LoVo (cell line): ENCODE results near the gene DBP.

Experiments
- DNase-seq: peaks from one replicate; pipeline ENCODE4 v3.0.0-alpha.2; 2016; ENCODE audit warnings: low spot score

DBP gene

DNA sequence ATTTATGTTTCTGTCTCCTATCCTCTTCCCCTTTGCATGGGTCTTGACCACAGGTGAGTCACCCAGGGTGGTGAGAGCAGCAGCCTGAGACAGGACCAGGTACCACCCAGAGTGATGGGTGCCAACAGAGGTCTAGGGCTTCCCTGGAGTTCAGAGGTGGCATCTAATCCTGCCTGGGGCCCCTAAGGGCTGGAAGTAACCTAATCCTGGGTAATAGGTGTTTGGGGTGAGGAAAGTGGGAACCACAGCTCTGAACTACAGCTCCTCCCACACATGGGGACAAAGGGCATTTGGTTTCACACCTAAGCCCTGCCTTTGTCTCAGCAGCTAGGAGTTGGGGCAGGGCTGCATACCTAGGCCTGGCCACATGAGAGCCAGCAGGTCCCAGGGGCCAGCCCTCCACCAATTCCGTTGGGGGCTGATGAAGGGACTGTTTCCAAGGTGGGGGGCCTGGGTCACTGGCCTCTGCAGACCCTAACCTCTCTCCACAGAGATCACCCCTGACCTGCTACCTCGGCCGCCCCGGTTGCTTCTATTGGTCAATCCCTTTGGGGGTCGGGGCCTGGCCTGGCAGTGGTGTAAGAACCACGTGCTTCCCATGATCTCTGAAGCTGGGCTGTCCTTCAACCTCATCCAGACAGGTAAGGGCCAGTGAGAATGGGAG is 9.8 kb downstream of the DBP start:
- no peak for DNase-seq

DNA sequence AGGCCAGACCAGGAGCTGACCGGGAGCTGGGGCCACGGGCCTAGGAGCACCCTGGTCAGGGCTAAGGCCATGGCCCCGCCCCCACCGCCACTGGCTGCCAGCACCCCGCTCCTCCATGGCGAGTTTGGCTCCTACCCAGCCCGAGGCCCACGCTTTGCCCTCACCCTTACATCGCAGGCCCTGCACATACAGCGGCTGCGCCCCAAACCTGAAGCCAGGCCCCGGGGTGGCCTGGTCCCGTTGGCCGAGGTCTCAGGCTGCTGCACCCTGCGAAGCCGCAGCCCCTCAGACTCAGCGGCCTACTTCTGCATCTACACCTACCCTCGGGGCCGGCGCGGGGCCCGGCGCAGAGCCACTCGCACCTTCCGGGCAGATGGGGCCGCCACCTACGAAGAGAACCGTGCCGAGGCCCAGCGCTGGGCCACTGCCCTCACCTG is 11.3 kb downstream of the DBP start:
- DNase-seq: no peak

DNA sequence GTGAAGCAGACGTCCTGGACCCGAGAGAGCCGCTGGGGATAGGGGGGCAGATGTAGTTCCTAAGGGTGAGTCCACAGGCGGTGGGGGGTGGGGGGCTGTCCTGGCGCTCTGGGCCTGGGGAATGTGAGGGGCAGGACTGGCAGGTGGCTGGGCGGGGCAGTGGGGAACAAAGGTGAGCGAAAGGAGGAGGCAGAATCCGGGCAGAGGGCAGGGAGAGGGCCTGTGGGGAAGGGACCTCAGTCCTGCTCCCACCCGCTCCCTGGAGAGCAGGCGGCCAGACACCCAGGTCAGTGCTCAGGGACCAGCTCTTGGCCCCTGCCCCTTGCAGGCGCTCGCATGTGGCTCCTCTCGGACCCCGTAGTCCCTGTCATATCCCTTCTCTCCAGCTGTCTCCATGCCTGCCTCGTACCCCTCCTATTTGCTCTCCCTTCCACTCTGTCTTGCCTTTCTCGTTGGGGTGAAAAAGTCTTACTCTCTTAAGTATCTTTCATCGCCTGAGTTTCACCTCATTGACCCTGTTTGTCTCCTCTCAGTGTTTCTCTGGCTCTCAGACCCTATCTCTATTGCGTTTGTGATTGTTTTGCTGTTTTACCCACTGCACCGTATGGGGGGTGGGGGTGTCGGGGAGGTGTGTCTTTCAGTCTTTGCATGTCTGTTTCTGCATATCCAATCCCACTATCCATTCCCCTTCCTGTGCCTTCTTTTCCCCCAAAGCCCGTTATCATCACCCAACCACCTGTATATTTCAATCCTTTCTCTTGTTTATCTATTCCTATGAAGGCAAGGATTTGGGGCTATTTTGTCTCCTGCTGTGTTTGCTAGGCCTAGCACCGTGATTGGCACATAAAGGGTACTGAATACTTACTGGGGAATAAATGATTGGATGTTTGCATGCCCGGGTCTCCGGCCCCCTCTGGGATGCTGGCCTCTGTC is 12.1 kb downstream of the DBP start:
- DNase-seq: no peak

DNA sequence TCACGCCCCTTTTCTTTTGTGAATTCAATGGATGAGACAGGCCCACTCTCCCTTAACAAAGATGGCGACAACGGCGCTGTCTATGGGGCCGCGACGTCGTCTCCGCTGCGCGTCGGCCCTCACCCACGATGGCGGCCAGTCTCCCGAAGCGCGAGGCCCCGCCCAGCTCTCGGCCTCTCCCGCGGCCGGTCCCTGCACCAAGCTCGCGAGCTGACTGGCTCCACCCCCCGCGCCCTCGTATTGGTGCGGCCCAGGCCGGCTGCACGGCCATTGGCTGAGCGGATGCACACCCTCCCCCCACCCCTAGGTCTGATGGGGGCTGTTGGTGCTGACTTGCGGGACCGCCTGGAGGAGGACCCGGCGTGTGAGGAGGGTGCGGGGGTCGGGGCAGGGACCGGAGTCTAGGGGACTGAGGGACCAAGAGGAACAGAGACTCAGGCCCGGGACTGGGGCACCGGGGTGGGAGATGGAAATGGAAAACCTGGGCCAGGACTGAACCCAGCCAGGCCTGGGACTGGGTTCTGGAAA is 13.0 kb downstream of the DBP start:
- no peak for DNase-seq

DNA sequence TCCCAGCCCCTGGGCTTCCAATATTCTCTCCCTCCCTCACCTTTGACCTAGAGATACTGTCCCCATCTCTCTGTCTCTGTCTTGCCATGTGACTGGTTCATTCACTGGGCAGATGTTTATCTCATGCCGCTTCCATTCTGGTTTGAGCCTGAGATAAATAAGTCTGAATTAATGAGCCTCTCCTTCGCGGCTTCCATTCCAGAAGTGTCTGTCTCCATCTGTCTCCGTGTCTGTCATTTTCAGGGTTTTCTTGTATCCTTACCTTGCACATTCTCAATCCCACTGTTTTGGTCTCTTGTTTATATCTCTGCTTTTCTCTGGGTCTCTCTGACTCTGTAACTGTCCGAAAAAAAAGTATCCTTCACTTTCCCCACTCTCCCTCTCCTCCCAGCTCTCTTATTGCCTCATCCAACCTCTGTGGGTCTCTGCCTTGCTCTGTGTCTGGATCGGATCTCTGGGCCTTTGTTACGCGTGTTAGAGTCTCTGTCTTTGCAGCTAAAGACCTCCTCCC is 13.6 kb downstream of the DBP start:
- no peak for DNase-seq

DNA sequence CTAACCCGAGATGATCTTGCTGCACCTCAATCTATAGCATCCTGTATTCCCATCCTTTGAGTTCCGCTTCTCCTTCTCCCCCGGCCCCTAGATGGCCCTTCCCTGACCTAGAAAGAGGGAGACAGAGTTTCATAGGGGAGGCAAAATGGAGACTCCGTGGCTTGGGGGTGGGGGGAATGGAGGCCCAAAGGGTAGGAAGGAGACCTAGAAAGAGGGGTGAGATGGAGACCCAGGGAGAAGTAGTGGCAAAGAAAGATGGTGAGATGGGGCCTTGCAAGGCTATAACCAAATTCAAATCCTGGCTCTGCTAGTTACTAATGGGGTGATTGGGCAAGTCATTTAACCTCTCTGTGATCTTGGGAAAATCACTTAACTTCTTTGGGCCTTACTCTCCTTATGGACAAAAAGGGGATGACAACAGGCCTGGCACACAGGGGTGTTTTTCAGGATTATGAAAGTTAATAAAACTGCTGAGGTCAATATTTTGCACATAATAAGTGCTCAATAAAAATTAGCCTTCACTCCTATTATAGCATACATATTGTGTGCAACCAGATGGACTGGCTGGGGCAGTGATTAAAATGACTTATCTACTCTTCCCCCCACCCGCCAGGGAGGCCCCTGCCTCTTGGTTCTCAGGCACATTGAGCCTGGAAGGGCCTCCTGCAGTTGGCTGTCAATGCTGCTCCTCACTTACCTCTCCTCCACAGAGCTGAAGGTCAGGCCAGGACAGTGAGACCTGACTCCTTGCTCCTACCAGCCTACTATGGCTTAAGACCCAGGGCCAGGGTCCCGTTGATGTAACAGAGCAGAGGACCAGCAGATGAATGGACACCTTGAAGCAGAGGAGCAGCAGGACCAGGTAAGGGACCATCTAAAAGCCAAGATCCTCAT is 17.2 kb downstream of the DBP start:
- DNase-seq: no peak

DNA sequence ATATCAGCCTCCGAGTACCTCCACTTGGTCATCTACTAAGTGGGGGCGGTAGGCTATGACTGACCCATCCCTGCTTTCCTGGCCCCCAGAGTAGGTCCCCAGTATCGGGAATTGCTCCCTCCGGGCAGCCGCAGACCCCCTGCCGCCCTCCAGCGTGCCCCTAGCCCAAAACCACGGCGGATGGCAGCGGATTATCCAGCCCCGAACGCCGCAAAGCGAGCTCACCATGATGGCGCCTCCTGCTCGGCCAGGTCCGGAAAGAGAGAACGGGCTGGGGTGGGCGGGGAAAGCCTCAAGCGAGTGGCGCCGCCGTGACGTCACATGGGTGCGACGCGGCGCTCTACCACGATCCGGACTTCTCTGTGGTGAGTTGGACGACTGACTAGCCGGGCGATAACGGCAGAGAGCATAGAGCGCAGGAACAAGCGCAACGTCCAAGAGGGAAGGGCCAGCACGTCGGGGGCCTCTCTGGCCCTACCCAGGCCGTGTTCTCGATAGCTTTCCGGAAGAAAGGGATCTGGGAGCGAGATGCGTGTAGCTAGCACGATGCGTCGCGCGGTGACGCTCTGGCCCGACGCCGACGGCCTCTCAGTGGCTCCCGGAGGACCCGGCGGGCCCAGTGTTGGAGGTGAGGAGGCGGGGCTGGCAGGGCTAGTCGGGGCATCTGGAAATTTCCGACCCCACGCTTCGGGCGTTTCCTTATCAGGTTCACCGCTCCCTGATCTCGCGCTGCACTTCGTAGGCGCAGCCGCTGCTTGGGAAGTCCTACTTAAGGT is 18.1 kb downstream of the DBP start, which contains the start of the genes RPL18 and SPHK2:
TSS of gene RPL18 (minus strand) at position 263 of the 776 bp plus-strand sequence. CDS start at position 228, 35 bp downstream.
TSS of gene SPHK2 (plus strand) at position 591 of the 776 bp plus-strand sequence. CDS start 1,009 bp downstream, outside the sequence.
- peak; percentile 99 for DNase-seq

DNA sequence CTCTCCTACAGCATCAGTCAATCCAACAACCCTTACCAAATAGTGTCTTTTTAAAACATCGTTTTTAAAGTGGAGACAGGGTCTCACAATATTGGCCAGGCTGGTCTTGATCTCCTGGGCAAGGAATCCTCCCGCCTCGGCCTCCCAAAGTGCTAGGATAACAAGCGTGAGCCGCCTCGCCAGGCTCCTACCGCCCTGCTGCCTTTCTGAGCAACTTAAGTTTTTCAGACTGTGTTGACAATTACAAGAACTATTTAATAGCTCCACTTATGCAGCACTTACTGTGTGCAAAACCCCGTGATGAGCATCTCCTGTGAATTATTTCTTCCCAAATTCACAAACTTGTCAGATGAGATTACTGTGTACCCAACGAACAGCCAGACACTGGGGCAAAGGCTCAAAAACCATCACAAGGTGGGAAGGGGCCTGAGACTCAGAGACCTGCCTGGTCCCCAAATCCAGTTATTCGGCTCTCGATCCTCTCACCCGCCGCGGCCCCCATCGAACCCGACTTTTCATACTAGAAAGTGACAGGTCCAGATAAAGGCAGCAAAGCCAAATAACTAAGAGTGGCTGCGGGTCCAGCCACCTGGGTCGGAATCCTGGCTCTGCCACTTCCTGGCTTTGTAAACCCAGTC is 18.8 kb downstream of the DBP start:
- no peak for DNase-seq

DNA sequence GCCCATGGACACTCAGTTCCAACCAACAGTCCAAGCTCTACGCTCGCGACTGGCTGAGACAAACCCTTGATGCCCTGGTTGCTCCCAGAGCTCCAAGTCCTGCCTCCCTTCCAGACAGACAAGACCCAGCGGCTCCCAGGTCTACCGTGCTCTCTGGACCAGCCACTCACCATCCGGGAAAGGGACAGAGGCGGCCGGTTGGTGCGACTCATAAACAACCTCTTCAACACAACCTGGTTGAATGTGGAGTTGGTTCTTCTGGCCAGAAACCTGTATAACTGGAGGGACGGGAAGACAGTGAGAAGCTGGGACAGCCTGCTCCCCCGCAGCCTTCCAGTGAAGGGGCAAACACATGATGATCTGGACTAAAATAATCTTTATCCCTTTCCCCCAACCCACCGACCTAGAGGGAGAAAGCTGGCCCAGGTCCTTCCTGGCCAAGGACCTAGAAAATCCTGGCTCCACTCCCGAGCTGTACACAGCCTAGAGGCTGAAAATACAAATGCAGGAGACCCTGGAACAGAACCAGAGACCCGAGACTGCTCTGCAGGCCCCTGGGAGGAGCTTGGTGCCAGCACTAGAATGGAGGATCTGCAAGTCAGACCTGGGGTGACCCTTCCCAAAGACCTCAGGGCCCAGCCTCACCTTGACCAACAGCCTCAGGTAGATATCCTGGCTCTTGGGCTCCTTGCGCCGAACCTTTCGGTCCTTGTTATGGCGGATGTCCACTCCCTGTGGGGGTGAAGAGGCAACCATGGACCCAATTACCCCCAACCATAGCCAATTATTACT is 19.8 kb downstream of the DBP start:
- DNase-seq: no peak

DNA sequence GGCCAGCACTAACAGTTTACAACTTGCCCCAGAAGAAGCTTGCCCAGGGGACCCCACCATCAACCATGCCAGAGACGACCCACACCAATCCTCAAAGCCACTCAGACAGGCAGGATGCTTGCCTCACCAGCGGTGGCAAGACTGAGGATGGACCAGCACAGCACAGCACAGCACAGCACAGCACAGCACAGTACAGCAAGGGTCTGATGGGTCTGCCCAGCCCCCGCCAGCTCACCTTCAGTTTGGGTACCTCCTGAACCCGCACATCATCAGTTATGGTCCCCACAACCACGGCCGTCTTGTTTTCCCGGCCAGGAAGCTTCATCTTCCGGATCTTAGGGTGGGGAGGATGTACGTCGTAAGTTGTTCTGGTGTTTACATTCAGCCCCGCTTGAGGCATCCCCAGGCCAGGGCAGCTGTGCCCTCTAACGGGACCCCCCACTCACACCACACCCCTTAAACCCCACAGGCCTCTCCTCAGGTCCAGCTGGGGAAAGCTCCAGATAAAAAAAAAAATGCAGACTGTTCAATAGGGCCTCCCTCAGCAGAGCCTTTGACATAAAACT is 20.6 kb downstream of the DBP start:
- no peak for DNase-seq

DNA sequence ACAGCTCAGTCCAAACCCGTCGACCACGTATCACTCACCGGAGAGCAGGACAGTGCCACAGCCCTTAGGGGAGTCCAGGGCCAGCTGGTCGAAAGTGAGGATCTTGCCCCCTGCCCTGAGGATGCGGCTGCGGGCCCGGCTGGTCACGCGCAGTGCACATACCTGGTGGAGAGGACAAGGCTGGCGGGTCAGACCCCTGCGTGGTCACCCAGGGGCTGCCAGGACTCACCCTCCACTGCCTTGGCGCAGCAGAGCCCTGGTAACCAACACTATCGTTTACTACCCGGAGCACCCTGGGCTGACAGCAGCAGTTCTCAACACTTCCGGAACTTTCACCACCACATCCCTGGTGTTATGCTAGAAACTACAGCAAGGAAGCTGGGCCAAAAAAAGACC is 21.1 kb downstream of the DBP start:
- no peak for DNase-seq

DNA sequence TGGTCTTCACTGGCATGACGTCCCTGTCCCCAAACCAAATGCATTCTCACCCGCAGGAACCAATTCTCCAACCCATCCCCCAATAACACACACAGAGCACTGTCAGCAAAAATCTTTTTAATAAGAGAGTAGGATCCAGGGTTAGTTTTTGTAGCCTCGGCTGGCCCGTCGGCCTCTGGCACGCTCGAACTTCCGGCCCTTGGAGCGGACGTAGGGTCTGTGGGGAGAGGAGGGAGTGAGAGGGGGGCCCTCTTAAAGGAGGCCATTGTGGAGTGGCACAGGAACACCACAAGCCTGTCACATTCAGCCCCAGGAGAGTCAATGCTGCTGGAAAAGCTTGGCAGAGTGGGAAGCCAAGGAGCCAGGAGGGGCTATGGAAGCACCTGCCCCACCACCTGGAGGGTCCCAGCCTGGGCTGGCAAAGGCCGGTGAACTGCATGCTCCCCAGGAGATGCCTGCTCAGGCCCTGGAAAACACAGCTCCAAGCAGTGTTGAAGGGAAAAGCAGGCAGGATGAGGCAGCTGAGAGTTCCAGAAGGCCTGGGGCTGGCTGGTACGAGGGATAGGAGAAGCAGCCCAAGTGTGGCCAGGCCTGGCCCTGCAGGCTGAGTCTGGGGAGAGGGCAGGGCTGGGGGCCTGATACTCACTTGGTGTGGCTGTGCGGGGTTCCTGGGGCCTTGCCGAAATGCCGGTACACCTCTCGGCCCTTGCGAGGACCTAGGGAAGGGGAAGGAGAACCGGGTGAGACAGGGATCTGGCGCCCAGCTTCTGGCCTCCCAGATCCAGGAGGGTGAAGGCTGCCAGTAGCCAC is 21.7 kb downstream of the DBP start:
- no peak for DNase-seq

DNA sequence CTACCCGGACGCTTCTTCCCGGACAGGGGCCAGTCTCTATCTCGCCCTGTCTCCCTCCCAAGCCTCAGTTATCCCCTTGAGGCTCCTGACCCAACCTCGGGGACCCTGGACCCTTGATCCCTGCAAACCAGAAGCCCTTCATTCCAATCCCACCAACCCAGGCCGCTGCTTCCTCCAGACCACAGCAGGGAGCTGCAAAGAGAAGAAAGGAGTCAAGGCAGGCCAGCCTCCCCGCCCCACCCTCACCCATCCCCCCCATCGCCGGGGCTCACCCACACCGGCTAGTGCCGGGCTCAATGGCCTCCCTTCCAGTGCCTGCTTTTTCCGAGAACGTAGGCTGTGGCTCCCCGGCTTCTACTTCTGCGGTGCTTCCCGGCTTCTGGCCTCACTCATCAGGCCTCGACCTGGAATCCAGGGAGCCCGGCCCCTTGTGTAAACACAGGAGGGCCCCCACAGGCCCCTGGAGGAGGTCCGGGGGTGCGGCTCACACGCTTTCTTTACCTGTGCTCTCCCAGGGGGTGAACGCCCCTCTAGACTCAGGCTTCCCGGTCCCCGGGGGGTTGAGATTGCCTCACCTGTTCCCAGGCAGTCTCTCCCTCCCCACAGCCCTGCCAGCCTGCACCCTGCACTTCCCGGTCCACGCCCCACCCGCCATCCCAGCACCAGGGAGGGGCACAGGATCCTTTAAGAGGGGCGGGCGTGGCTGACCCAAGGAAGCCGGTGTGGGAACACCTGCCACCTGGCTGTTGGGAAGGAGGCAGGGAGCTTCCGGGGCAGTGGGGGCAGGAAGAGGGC is 22.5 kb downstream of the DBP start, which contains the start of gene FAM83E:
TSS of gene FAM83E (minus strand) at position 641 of the 795 bp plus-strand sequence. CDS start 1,704 bp downstream, outside the sequence.
- DNase-seq: peak; percentile 82

DNA sequence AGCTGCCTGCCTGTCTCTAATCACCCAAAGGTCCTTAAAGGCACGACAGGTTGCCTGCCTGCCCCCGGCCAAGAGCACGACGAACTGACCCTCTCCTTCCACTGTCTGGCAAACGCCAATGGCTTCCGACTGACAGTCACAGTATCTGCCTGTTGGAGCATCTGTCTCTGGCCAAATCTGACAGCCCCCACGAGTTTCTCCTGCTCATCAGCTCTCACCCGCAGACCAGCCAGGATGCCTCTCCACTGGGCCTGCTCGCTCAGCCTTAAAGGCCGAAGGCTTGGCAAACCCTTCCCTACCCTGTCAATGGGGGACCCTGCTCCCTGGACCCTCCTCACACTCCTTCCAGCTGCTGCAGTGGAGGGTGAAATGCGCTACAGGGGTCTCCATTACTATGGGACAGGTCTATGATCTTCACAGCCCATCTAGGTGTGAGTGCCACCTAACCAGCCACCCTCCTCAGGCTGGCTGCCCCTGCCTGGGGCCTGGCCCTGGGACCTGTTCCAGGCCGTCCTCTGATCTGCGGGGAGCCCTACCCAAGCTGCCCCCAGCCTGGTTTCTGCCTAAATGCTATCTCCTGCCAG is 23.2 kb downstream of the DBP start:
- DNase-seq: no peak

DNA sequence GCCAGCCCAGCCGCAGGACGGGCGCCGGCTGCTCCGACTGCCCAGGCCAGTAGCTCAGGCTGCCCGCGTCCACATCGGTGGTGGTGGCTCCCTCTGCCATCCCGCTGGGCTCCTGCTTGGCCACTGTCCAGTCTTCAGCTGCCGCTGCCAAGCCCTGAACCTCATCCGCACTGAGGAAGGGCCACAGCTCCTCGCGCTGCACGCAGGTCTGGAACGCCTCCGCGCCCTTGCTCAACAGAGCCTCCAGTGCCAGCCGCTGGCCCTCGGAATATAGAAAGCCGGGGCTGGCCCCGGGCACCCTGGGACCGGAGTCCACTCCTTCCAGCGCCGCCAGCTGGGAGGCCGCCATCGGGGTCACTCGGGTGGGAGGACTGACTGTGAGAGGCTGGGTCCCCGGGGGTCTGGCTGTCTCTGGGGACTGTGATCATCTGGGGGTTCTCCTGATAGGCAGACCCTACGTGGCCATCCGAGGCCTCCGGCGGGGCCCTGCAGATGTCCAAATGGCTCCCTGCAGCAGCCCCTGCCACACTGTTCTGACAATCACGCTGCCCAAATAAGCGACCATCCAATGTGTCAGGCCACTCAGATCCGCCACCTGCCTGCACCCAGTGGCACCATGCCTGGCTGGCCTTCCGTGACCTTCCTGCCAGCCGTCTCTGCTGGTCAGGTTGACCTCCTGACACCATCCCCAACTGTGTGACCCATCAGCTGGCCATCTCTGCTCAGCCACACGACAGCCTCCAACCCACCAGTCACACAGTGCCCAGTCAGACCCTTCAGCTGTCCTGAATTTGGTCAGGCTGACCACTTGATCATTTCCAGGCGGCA is 23.9 kb downstream of the DBP start:
- DNase-seq: no peak

DNA sequence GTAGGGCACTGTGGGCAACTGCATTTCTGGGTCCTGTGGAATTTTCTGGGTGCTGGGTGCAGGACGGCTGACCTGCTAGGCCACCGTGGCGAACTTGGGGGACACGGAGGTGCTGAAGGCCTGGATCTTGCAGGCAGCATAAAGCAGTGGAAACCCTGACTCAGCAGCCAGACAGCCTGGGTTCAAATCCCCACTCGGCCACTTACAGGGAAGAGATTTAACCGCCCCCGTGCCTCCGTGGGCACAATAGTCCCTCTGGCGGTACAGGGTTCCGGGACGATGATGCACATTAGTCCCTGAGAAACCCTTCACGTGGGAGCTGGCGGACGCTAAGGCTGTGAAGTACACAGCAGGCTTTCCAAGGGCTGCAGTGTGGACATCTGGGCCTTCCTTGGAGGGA is 25.3 kb downstream of the DBP start:
- no peak for DNase-seq
